Neural cell (in vitro differentiated cells): ENCODE measurements around the gene PDE10A.

Experiments used
- EP300 ChIP-seq: fragments of 450-650 bp; conservative IDR thresholded peaks from 2 replicates; pipeline ENCODE4 v1.6.1; 2014; ENCODE audit warnings: antibody characterized with exemption, mild to moderate bottlenecking, moderate library complexity; ENCODE audit not compliant: poor library complexity, severe bottlenecking
- EZH2 ChIP-seq: fragments of 200-600, 300-800 bp; shearing (Covaris generic), sonication (generic); IDR thresholded peaks from 2 replicates; pipeline ENCODE4 v1.6.1; 2014; ENCODE audit warnings: antibody characterized with exemption, low read length, borderline replicate concordance, mild to moderate bottlenecking; ENCODE audit not compliant: insufficient read depth, poor library complexity, severe bottlenecking
- POLR2AphosphoS5 ChIP-seq: IDR thresholded peaks from 2 replicates; pipeline ENCODE4 v1.6.1; 2012
- RAD21 ChIP-seq: fragments of 450-650 bp; conservative IDR thresholded peaks from 2 replicates; pipeline ENCODE4 v1.6.1; 2014; ENCODE audit warnings: antibody characterized with exemption, mild to moderate bottlenecking, moderate library complexity
- SMC3 ChIP-seq: fragments of 450-650 bp; conservative IDR thresholded peaks from 2 replicates; pipeline ENCODE4 v1.6.1; 2014; ENCODE audit warnings: antibody characterized with exemption, mild to moderate bottlenecking, moderate library complexity; ENCODE audit not compliant: poor library complexity
- TAF1 ChIP-seq: IDR thresholded peaks from 2 replicates; pipeline ENCODE4 v1.6.1; 2012; ENCODE audit warnings: low read depth
- TF ChIP-seq, protein P1 (sequence below): fragments of 450-650 bp; IDR thresholded peaks from 2 replicates; pipeline ENCODE4 v1.5.1; 2014; ENCODE audit warnings: antibody characterized with exemption, mild to moderate bottlenecking, moderate library complexity; ENCODE audit not compliant: poor library complexity, severe bottlenecking
- TF ChIP-seq, protein P2 (sequence below): IDR thresholded peaks from 2 replicates; pipeline ENCODE4 v1.6.1; 2012; ENCODE audit warnings: borderline replicate concordance

- TF ChIP-seq, protein P1, sequence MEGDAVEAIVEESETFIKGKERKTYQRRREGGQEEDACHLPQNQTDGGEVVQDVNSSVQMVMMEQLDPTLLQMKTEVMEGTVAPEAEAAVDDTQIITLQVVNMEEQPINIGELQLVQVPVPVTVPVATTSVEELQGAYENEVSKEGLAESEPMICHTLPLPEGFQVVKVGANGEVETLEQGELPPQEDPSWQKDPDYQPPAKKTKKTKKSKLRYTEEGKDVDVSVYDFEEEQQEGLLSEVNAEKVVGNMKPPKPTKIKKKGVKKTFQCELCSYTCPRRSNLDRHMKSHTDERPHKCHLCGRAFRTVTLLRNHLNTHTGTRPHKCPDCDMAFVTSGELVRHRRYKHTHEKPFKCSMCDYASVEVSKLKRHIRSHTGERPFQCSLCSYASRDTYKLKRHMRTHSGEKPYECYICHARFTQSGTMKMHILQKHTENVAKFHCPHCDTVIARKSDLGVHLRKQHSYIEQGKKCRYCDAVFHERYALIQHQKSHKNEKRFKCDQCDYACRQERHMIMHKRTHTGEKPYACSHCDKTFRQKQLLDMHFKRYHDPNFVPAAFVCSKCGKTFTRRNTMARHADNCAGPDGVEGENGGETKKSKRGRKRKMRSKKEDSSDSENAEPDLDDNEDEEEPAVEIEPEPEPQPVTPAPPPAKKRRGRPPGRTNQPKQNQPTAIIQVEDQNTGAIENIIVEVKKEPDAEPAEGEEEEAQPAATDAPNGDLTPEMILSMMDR = no peak
- no peak for TF ChIP-seq EZH2
- TF ChIP-seq EP300 = no peak
- TF ChIP-seq TAF1 = no peak
- TF ChIP-seq POLR2AphosphoS5 = no peak
- TF ChIP-seq SMC3 = no peak
- TF ChIP-seq, protein P2, sequence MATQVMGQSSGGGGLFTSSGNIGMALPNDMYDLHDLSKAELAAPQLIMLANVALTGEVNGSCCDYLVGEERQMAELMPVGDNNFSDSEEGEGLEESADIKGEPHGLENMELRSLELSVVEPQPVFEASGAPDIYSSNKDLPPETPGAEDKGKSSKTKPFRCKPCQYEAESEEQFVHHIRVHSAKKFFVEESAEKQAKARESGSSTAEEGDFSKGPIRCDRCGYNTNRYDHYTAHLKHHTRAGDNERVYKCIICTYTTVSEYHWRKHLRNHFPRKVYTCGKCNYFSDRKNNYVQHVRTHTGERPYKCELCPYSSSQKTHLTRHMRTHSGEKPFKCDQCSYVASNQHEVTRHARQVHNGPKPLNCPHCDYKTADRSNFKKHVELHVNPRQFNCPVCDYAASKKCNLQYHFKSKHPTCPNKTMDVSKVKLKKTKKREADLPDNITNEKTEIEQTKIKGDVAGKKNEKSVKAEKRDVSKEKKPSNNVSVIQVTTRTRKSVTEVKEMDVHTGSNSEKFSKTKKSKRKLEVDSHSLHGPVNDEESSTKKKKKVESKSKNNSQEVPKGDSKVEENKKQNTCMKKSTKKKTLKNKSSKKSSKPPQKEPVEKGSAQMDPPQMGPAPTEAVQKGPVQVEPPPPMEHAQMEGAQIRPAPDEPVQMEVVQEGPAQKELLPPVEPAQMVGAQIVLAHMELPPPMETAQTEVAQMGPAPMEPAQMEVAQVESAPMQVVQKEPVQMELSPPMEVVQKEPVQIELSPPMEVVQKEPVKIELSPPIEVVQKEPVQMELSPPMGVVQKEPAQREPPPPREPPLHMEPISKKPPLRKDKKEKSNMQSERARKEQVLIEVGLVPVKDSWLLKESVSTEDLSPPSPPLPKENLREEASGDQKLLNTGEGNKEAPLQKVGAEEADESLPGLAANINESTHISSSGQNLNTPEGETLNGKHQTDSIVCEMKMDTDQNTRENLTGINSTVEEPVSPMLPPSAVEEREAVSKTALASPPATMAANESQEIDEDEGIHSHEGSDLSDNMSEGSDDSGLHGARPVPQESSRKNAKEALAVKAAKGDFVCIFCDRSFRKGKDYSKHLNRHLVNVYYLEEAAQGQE = no peak
- TF ChIP-seq RAD21 = no peak
Measured at GRCh38 chr6:165627366-165627765, 35.7 kb downstream of the PDE10A start.
